ENCODE results near the gene ZNF804A. TPM values are rescaled to one million over a fixed set of nuclear protein-coding genes. Genes with fewer than 3 reads are reported as not detected.

ZNF804A gene
- total RNA-seq, 1 donor from 2014 or later, result 2.7 TPM

- Mint-ChIP-seq H3K4me3 (no peak overlapping the region), H3K9me3 (no peaks in the 10 kb centered on the region), H3K4me1 (peaks cover 5% of the 10 kb centered on the region), H3K36me3 (no peaks in the 10 kb centered on the region), H3K27ac (no peak overlapping the region), H3K27me3 (ENCODE audit: low read depth) (no peaks in the 10 kb centered on the region)
- no peak for DNase-seq (ENCODE audit: low spot score in 2 of 2, unreplicated experiment in 2 of 2)
- TF ChIP-seq CTCF (IDR thresholded peaks at IDR 0.05; ENCODE audit: unreplicated experiment), result no peak
Measured at GRCh38 chr2:184779777-184780176, 181.4 kb downstream of the ZNF804A start.

GRCh38 chr2:184780384-184780783, 182.1 kb downstream of the ZNF804A start:
- no peaks in the 10 kb centered on the region for H3K9me3 Mint-ChIP-seq
- H3K27ac Mint-ChIP-seq, result no peak overlapping the region
- H3K27me3 Mint-ChIP-seq (ENCODE audit: low read depth), result no peaks in the 10 kb centered on the region
- H3K36me3 Mint-ChIP-seq, result no peaks in the 10 kb centered on the region
- DNase-seq (ENCODE audit: low spot score in 2 of 2, unreplicated experiment in 2 of 2), result no peak
- H3K4me1 Mint-ChIP-seq, result peaks cover 5% of the 10 kb centered on the region
- TF ChIP-seq CTCF (IDR thresholded peaks at IDR 0.05; ENCODE audit: unreplicated experiment), result no peak
- H3K4me3 Mint-ChIP-seq, result no peak overlapping the region

GRCh38 chr2:184780944-184781343, 182.6 kb downstream of the ZNF804A start:
- no peak for DNase-seq (ENCODE audit: low spot score in 2 of 2, unreplicated experiment in 2 of 2)
- Mint-ChIP-seq H3K9me3 (no peaks in the 10 kb centered on the region), H3K27ac (no peak overlapping the region), H3K36me3 (no peaks in the 10 kb centered on the region), H3K4me1 (peaks cover 5% of the 10 kb centered on the region), H3K4me3 (no peak overlapping the region), H3K27me3 (ENCODE audit: low read depth) (no peaks in the 10 kb centered on the region)
- TF ChIP-seq CTCF (IDR thresholded peaks at IDR 0.05; ENCODE audit: unreplicated experiment), result no peak

GRCh38 chr2:184783576-184783975, 185.2 kb downstream of the ZNF804A start:
- DNase-seq (ENCODE audit: low spot score in 2 of 2, unreplicated experiment in 2 of 2), result no peak
- H3K27ac Mint-ChIP-seq, result no peak overlapping the region
- no peak overlapping the region for H3K4me3 Mint-ChIP-seq
- H3K4me1 Mint-ChIP-seq, result peaks cover 3% of the 10 kb centered on the region
- H3K27me3 Mint-ChIP-seq (ENCODE audit: low read depth), result no peaks in the 10 kb centered on the region
- H3K9me3 Mint-ChIP-seq, result peaks cover 14% of the 10 kb centered on the region
- TF ChIP-seq CTCF (IDR thresholded peaks at IDR 0.05; ENCODE audit: unreplicated experiment), result no peak
- H3K36me3 Mint-ChIP-seq, result no peaks in the 10 kb centered on the region

- no peak overlapping the region for H3K4me3 Mint-ChIP-seq
- H3K9me3 Mint-ChIP-seq, result peaks cover 45% of the 10 kb centered on the region
- no peaks in the 10 kb centered on the region for H3K4me1 Mint-ChIP-seq
- H3K27me3 Mint-ChIP-seq (ENCODE audit: low read depth), result no peaks in the 10 kb centered on the region
- H3K27ac Mint-ChIP-seq, result no peak overlapping the region
- no peak for DNase-seq (ENCODE audit: low spot score in 2 of 2, unreplicated experiment in 2 of 2)
- H3K36me3 Mint-ChIP-seq, result no peaks in the 10 kb centered on the region
- no peak for TF ChIP-seq CTCF (IDR thresholded peaks at IDR 0.05; ENCODE audit: unreplicated experiment)
Measured at GRCh38 chr2:184793176-184793575, 194.8 kb downstream of the ZNF804A start.

GRCh38 chr2:184799379-184799778, 201.1 kb downstream of the ZNF804A start:
- H3K4me1 Mint-ChIP-seq, result no peaks in the 10 kb centered on the region
- H3K27me3 Mint-ChIP-seq (ENCODE audit: low read depth), result no peaks in the 10 kb centered on the region
- DNase-seq (ENCODE audit: low spot score in 2 of 2, unreplicated experiment in 2 of 2), result no peak
- H3K4me3 Mint-ChIP-seq, result no peak overlapping the region
- no peak for TF ChIP-seq CTCF (IDR thresholded peaks at IDR 0.05; ENCODE audit: unreplicated experiment)
- no peak overlapping the region for H3K27ac Mint-ChIP-seq
- H3K36me3 Mint-ChIP-seq, result no peaks in the 10 kb centered on the region
- peaks cover 27% of the 10 kb centered on the region for H3K9me3 Mint-ChIP-seq

Measured in mesothelial cell of epicardium (in vitro differentiated cells).